ENCODE results near the gene HYDIN.

- TF ChIP-seq CTCF (IDR thresholded peaks at IDR 0.05) (no peak), POLR2A (IDR thresholded peaks at IDR 0.05) (no peak)
Measured at GRCh38 chr16:71255721-71256120, 25.2 kb upstream of the HYDIN start.

All from adrenal gland (tissue), 5 donors.